ENCODE results near the gene FAM168A.

GRCh38 chr11:73389134-73389525 is 208.8 kb downstream of the FAM168A start:
- no peak for TF ChIP-seq EZH2 (IDR thresholded peaks at IDR 0.05; ENCODE audit: low read length)
- TF ChIP-seq, protein P1, sequence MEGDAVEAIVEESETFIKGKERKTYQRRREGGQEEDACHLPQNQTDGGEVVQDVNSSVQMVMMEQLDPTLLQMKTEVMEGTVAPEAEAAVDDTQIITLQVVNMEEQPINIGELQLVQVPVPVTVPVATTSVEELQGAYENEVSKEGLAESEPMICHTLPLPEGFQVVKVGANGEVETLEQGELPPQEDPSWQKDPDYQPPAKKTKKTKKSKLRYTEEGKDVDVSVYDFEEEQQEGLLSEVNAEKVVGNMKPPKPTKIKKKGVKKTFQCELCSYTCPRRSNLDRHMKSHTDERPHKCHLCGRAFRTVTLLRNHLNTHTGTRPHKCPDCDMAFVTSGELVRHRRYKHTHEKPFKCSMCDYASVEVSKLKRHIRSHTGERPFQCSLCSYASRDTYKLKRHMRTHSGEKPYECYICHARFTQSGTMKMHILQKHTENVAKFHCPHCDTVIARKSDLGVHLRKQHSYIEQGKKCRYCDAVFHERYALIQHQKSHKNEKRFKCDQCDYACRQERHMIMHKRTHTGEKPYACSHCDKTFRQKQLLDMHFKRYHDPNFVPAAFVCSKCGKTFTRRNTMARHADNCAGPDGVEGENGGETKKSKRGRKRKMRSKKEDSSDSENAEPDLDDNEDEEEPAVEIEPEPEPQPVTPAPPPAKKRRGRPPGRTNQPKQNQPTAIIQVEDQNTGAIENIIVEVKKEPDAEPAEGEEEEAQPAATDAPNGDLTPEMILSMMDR (optimal IDR thresholded peaks at IDR 0.05 in 1 of 3, IDR thresholded peaks at IDR 0.05 in 1 of 3, conservative IDR thresholded peaks at IDR 0.05 in 1 of 3; ENCODE audit: extremely low read depth in 1 of 3, insufficient read depth in 2 of 3, low read length in 3 of 3) = no peak

Data from keratinocyte (primary cell).